ENCODE results near the gene CFAP46. TPM values are rescaled to one million over a fixed set of nuclear protein-coding genes. Genes with fewer than 3 reads are reported as not detected.

Gene CFAP46
- total and polyA plus RNA-seq, 2 of the 8 experiments (the other 6 are each of a cell fraction or from before 2014, with no cell fraction given), result 2.6 to 4.8 TPM

DNA sequence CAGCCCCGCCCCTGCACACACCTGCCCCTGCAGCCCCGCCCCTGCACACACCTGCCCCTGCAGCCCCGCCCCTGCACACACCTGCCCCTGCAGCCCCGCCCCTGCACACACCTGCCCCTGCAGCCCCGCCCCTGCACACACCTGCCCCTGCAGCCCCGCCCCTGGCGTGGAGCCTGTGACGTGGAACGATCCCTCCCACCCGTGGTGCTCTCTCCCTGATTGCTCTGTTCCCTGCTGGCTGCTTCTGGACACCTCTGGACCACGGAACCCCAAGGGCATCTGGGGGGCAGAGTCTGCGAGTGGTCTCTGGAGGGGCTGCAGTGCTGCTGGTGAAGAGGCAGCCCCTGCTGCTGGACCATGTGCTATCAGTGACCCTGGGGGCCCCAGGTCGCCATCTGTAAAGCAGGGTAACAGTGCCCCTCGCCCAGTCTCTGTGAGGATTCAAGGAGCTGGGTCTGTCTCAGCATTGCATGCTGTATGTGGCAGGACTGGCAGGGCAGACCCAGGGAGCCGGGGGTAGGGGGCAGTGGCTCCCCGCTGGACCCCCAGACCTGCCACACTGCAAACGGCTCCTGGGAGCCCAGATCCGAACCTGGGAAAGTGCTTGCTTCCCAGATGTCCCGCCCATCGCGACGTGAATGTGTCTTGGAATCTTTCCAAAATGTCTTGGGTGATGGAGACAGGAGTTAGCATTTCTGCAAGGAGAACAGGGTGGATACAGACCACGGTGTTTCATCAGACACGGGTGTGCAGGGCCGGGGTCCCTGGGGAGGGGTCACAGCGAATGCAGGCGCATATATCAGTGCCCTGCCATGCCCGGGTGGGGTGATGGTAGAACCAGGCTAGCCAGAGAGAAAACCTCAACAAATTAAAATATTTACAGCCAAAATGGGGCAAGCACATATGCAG, 128.6 kb downstream of the CFAP46 start:
- no peak overlapping the region for H3K27ac ChIP-seq (ENCODE audit: low read depth, low read length)
- H3K23ac ChIP-seq (ENCODE audit: insufficient read length), result no peak overlapping the region
- DNase-seq (ENCODE audit: low read depth in 1 of 2, low spot score in 2 of 2) (no peak), FAIRE-seq (no peak)
- no peaks in the 10 kb centered on the region for H3K23me2 ChIP-seq (ENCODE audit: low read depth, low read length)
- H3K79me2 ChIP-seq (ENCODE audit: control insufficient read depth in 1 of 2, insufficient read depth in 2 of 2, low read length in 2 of 2), result no peaks in the 10 kb centered on the region
- POLR2A ChIA-PET (ENCODE audit: partially characterized antibody), result no interaction called here
- H2AK5ac ChIP-seq (ENCODE audit: low read depth, low read length), result no peak overlapping the region
- H2AFZ ChIP-seq (ENCODE audit: low read length), result no peak overlapping the region
- H3K14ac ChIP-seq (ENCODE audit: insufficient read length), result no peak overlapping the region
- H2BK120ac ChIP-seq (replicated peaks; ENCODE audit: low read depth, low read length), result no peak overlapping the region
- H3K4me2 ChIP-seq (ENCODE audit: insufficient read depth in 1 of 2, low read depth in 2 of 2, low read length in 2 of 2), result no peak overlapping the region
- H3K9ac ChIP-seq (replicated peaks in 1 of 4; ENCODE audit: extremely low read depth in 1 of 4, low read depth in 3 of 4, low read length in 3 of 4), result no peak overlapping the region
- no peaks in the 10 kb centered on the region for H3K4me1 ChIP-seq (replicated peaks in 1 of 4; ENCODE audit: control insufficient read depth in 3 of 4, insufficient read depth in 4 of 4, low read length in 3 of 4)
- H4K8ac ChIP-seq (ENCODE audit: extremely low read depth, insufficient read depth, low read length), result no peak overlapping the region
- no peak overlapping the region for H2BK12ac ChIP-seq (ENCODE audit: low read depth, low read length)
- no peaks in the 10 kb centered on the region for H3K27me3 ChIP-seq (replicated peaks in 1 of 4; ENCODE audit: control insufficient read depth in 3 of 4, extremely low read depth in 1 of 4, insufficient read depth in 3 of 4, low read length in 3 of 4)
- no peak overlapping the region for H3K56ac ChIP-seq (replicated peaks; ENCODE audit: insufficient read length, low read depth, low read length)
- H4K5ac ChIP-seq (ENCODE audit: insufficient read length, low read depth, low read length), result no peak overlapping the region
- H4K91ac ChIP-seq (replicated peaks; ENCODE audit: insufficient read length, low read length), result no peak overlapping the region
- WGBS, 2 experiments (ENCODE audit: extremely low coverage in 1 of 2, insufficient coverage in 1 of 2, insufficient read length in 1 of 2, insufficient replicate concordance in 2 of 2, low coverage in 1 of 2, low lambda C conversion rate in 2 of 2, missing lambda C conversion rate in 1 of 2), result 89% methylated on average over 21 of the region's 28 CpGs; no CpG with 5 or more reads in 1 of the 2 experiments
- no peaks in the 10 kb centered on the region for H3K79me1 ChIP-seq (ENCODE audit: low read depth, low read length)
- no peak overlapping the region for H2BK20ac ChIP-seq (ENCODE audit: low read length)
- no peak overlapping the region for H3K4ac ChIP-seq (replicated peaks; ENCODE audit: insufficient read length, low read depth, low read length)
- no peaks in the 10 kb centered on the region for H3K36me3 ChIP-seq (ENCODE audit: control insufficient read depth in 2 of 4, insufficient read depth in 4 of 4, low read length in 3 of 4)
- CTCF ChIA-PET (ENCODE audit: partially characterized antibody), result no interaction called here
- no peaks in the 10 kb centered on the region; a peak in 1 of 4 replicates for H3K9me3 ChIP-seq (ENCODE audit: insufficient read depth in 2 of 2, low read depth in 1 of 2, low read length in 1 of 2)
- no peak overlapping the region for H2BK15ac ChIP-seq (ENCODE audit: low read length)
- no peaks in the 10 kb centered on the region for H4K20me1 ChIP-seq (replicated peaks in 1 of 2; ENCODE audit: control insufficient read depth in 1 of 2, insufficient read depth in 2 of 2, low read length in 2 of 2)
- no peak overlapping the region for H3K18ac ChIP-seq (ENCODE audit: extremely low read depth, low read length)
- H3K4me3 ChIP-seq (ENCODE audit: extremely low read depth in 1 of 4, insufficient read depth in 2 of 4, low read depth in 3 of 4, low read length in 4 of 4), result no peak overlapping the region
- no peak overlapping the region for H2BK5ac ChIP-seq (ENCODE audit: low read depth, low read length)
- TF ChIP-seq KDM1A (IDR thresholded peaks at IDR 0.05; ENCODE audit: borderline replicate concordance, low read length), result no peak
- no peak for TF ChIP-seq HDAC6 (IDR thresholded peaks at IDR 0.05; ENCODE audit: low read depth, low read length)
- no peak for TF ChIP-seq RNF2 (IDR thresholded peaks at IDR 0.05; ENCODE audit: borderline replicate concordance, low read depth, low read length, missing control alignments, poor library complexity, severe bottlenecking)
- TF ChIP-seq RAD21 (IDR thresholded peaks at IDR 0.05 in 1 of 2, conservative IDR thresholded peaks at IDR 0.05 in 1 of 2; ENCODE audit: low read depth in 2 of 2, low read length in 2 of 2), result no peak
- TF ChIP-seq SP2 (IDR thresholded peaks at IDR 0.05; ENCODE audit: low read length), result no peak
- TF ChIP-seq BACH1 (IDR thresholded peaks at IDR 0.05; ENCODE audit: low read length), result no peak
- no peak for TF ChIP-seq USF2 (IDR thresholded peaks at IDR 0.05; ENCODE audit: low read length)
- TF ChIP-seq EP300 (IDR thresholded peaks at IDR 0.05; ENCODE audit: borderline replicate concordance in 1 of 2, low read depth in 2 of 2, low read length in 2 of 2), result no peak
- no peak for TF ChIP-seq TEAD4 (IDR thresholded peaks at IDR 0.05; ENCODE audit: low read depth, low read length)
- no peak for TF ChIP-seq ZNF274 (IDR thresholded peaks at IDR 0.05; ENCODE audit: borderline replicate concordance, extremely low read depth, low read length)
